Stimulated activated CD4-positive, alpha-beta T cell treated with anti-CD3 and anti-CD28 coated beads, TNF-alpha, amount 100 ng/mL, for 48 hours (primary cell): ENCODE measurements around the gene IFIT5.
"Not testable (repeated sequence)": the region's sequence is repeated elsewhere in the genome, so short reads cannot be mapped to it uniquely, and the experiment has no call there.

Experiments used
- DNase-seq, 3 donors: peaks; one replicate each; pipeline ENCODE4 v3.0.0-alpha.2; 2020; ENCODE audit warnings: low read depth in 3 of 3

IFIT5 gene

GRCh38 chr10:89414146-89414878 is at the start of gene IFIT5:
Gene IFIT5, plus strand, starts transcription at chr10:89414568. Its CDS starts 231 bp downstream, at chr10:89414799.
- DNase-seq, result peak in 2 of 3 donors; percentile 40 to 41

- DNase-seq, result no peak
These were observed 46.8 kb upstream of the IFIT5 start for GRCh38 chr10:89367529-89367928.

- DNase-seq, result no peak
These were observed 46.2 kb upstream of the IFIT5 start for GRCh38 chr10:89368129-89368528.

GRCh38 chr10:89369156-89370105 is 44.9 kb upstream of the IFIT5 start:
- no peak for DNase-seq

GRCh38 chr10:89371079-89371478 is 43.3 kb upstream of the IFIT5 start:
- no peak for DNase-seq

GRCh38 chr10:89371987-89372386 is 42.4 kb upstream of the IFIT5 start:
- DNase-seq, result no peak

- no peak for DNase-seq
These were observed 40.3 kb upstream of the IFIT5 start for GRCh38 chr10:89373916-89374711.

- DNase-seq, result no peak
These were observed 39.6 kb upstream of the IFIT5 start for GRCh38 chr10:89374713-89375141.

GRCh38 chr10:89377705-89378637 is 36.4 kb upstream of the IFIT5 start, which contains the start of gene IFIT1B:
Gene IFIT1B, plus strand, starts transcription at chr10:89378056. Its CDS starts 80 bp downstream, at chr10:89378136.
- DNase-seq, result no peak

- DNase-seq, result no peak
These were observed 35.3 kb upstream of the IFIT5 start for GRCh38 chr10:89379103-89379502.

- no peak for DNase-seq
These were observed 31.6 kb upstream of the IFIT5 start for GRCh38 chr10:89382757-89383156.

- DNase-seq, result no peak
These were observed 29.7 kb upstream of the IFIT5 start for GRCh38 chr10:89384474-89385340.

- no peak for DNase-seq
These were observed 25.6 kb upstream of the IFIT5 start for GRCh38 chr10:89388806-89389205.

- DNase-seq, result no peak
These were observed 25.1 kb upstream of the IFIT5 start for GRCh38 chr10:89389254-89389653.

- DNase-seq, result no peak
These were observed 23.7 kb upstream of the IFIT5 start for GRCh38 chr10:89390476-89391225.

GRCh38 chr10:89391226-89391576 is 23.2 kb upstream of the IFIT5 start:
- not testable (repeated sequence) for DNase-seq

- no peak for DNase-seq
These were observed 22.2 kb upstream of the IFIT5 start, which contains the start of gene IFIT1 for GRCh38 chr10:89391907-89392756. Gene IFIT1, plus strand, starts transcription at chr10:89392623. Its CDS starts 90 bp downstream, at chr10:89392713.

- no peak for DNase-seq
These were observed 21.4 kb upstream of the IFIT5 start for GRCh38 chr10:89392974-89393373.
